Activated CD8-positive, alpha-beta memory T cell treated with anti-CD3 and anti-CD28 coated beads for 4 hours (primary cell): ENCODE results near the gene VASH2.
"Not testable (repeated sequence)": the region's sequence is repeated elsewhere in the genome, so short reads cannot be mapped to it uniquely, and the experiment has no call there.

ENCODE experiments used
- DNase-seq, 2 donors: peaks; one replicate each; pipeline ENCODE4 v3.0.0-alpha.2; 2020; ENCODE audit warnings: low read depth in 2 of 2

The VASH2 gene

GRCh38 chr1:212957546-212957945 is 7.2 kb downstream of the VASH2 start:
- no peak for DNase-seq

DNA sequence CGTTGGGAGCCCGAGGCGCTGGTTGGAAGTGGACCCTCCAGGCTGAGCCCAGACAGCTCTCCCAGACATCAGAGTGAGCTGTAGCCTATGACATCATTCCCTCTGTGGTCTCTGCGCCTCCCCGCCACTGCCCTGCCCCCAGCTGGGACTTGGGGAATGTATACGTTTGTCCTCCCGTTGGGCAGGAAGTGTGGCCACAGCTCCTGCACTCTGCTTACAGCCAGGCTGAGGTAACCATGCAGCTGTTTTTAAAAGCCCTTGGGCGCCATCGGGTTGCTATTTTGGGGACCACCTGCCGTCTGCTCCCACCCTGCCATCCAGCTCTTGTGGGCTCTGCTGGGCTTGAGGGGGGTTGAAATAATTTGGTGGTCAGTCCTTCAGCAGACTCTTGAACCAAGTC is 7.8 kb downstream of the VASH2 start:
- no peak for DNase-seq

GRCh38 chr1:212959266-212960220 is 9.2 kb downstream of the VASH2 start:
- no peak for DNase-seq

DNA sequence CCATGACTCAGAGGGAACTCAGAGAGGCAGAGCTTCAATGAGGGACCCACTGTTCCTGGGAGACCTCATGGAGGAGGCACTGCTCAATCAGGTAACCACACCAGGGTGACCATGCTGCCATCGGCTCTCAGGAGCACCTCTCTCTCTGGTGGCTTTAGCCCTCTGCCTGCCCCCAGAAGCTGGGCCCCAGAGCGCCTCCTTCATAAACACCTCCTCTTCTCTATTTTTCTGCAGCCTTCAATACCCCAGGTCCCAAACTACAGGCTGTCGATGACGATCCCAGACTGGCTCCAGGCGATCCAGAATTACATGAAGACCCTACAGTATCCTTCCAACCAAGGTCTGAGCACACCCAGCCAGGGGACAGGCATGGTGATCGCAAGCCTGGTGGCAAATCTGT is 10.6 kb downstream of the VASH2 start:
- DNase-seq: no peak

DNA sequence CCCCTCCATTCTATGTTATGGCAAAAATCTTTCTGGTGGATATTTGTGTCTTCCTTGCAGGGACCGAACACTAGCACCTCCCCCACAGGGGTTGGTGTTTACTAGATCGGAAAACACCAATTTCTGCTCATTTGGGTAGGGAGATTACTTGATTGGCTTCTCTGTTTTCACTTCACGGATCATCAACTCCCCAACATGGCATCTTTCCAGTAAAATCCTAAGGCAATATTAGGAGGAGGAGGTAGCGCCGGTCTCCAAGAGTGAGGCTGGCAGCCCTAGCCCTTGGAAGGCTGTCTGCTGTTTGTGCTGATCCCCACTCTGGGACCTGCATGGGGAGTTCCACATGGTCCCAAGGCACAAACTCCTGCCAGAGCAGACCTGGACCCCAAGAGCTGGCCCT is 12.2 kb downstream of the VASH2 start:
- DNase-seq: no peak

DNA sequence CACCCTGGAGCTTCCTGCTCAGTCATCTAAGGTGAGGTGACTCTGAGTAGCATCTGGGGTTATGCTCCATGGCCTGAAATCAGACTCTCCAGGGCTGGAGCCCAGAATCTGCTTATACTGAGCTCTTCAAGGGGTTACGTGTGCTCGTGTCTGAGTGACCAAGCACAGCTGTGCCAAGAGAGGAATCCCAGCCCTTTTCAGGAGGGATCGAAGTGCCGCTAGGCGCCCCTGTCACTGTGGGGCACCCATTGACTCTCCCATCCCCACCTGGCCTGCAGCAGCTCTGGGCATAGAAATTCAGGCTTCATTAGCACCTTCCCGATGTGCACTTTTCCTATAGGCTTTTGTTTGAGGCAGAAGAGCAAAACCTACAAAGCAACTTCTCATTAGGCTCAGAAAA is 13.8 kb downstream of the VASH2 start:
- no peak for DNase-seq

DNA sequence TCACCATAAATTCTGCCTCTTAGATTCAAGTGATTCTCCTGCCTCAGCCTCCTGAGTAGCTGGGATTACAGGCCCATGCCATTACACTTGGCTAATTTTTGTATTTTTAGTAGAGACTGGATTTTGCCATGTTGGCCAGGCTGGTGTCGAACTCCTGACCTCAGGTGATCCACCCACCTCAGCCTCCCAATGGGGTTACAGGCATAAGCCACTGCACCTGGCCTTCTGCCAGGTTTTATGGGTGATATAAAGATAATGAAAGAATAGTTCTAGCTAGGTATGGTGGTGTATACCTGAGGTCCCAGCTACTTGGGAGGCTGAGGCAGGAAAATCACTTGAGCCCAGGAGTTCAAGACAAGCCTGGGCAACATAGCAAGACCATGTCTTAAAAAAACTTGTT is 14.7 kb downstream of the VASH2 start:
- DNase-seq: not testable (repeated sequence)

GRCh38 chr1:212966616-212967015 is 16.3 kb downstream of the VASH2 start:
- DNase-seq: no peak

DNA sequence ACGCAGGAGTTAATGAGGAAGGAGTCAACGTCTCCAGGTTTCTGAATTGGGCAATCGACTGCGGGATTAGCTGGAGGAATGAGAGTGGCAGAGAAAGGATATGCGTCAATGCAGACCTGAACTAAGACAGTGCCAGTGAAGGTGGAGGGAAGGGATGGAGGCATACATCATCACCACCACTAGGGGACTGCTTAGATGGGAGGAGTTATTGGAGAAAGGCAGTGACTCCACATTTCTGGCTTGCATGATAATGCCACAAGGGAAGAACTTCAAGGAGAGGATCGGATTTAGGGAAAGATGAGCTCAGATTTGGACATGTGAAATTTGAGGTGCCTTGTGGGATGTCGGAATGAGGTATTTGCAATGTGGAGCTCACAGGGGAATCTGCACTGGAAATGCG is 17.5 kb downstream of the VASH2 start:
- DNase-seq: no peak

GRCh38 chr1:212968368-212968863 is 18.1 kb downstream of the VASH2 start:
- DNase-seq: no peak

GRCh38 chr1:212970085-212970484 is 19.7 kb downstream of the VASH2 start:
- no peak for DNase-seq

DNA sequence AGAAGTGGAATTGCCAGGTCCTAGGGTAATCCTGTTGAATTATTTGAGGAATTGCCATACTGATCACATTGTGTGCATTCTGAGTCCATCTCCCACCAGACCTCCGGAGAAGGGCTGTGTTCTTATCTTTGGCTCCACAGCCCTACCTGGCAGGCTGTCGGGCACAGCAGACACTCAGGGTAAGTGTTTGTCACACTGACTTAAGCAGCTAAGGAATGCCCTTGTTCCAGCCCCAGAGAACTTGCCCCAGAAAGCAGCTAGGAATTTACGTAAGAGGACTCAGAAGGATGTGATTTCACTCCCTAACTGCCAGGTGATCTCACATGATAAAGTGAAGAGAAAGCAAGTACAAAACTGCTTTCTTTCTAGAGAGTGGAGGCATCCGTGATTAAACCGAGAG is 21.0 kb downstream of the VASH2 start:
- no peak for DNase-seq

DNA sequence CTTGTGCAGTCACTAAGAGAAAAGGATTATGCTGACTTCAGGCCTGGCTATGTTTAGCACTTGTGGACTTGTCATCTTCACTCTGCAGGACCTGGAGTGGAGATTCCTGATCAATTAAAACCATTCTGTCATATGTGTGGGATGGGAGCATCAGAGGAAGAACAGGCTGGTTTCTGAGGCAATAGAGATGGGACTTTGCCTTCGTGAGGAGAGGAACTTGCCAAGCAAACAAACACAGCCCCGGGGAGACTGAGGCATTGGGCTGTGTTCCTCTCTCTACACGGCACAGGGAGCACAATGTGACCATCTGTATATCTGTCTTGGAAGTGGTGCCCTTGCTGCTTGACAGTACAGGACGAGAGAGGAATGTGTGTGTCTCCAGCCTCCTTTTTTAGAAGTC is 23.1 kb downstream of the VASH2 start:
- DNase-seq: no peak

DNA sequence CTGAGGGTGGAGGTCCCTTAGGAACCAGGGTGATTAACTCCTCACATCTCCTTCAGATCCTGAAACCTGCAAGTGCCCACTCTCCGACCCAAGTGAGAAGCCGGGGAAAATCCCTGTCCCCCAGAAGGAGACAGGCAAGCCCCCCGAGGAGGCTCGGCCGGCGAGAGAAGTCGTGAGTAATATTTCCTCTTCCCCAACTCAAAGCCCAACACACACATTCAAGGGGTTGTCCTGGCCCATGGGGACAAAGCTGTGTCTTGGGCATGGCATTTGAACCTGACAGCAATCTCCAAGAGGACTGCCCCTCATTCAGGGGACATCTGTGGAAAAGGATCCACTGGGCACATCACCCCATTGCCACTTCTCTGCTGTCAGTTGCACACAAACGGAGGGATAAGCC is 23.6 kb downstream of the VASH2 start:
- DNase-seq: no peak

DNA sequence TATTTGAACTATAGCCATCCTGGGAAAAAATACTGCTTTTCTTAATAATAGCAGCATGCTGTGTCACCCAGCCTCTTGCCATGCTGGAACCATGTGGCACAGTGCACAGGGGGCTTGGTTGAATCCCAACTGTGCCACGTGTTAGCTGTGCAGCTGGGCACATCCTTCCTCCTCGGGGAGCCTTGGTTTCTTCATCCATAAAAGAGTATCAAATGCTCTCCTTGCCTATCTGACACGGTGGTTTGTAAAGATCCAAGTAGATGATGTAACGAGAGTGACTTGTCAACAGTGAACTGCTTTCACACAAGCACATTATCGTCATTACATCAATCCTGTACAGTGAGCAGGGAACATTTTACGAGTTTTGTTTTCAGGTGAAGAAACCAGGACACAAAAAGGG is 24.4 kb downstream of the VASH2 start:
- no peak for DNase-seq

DNA sequence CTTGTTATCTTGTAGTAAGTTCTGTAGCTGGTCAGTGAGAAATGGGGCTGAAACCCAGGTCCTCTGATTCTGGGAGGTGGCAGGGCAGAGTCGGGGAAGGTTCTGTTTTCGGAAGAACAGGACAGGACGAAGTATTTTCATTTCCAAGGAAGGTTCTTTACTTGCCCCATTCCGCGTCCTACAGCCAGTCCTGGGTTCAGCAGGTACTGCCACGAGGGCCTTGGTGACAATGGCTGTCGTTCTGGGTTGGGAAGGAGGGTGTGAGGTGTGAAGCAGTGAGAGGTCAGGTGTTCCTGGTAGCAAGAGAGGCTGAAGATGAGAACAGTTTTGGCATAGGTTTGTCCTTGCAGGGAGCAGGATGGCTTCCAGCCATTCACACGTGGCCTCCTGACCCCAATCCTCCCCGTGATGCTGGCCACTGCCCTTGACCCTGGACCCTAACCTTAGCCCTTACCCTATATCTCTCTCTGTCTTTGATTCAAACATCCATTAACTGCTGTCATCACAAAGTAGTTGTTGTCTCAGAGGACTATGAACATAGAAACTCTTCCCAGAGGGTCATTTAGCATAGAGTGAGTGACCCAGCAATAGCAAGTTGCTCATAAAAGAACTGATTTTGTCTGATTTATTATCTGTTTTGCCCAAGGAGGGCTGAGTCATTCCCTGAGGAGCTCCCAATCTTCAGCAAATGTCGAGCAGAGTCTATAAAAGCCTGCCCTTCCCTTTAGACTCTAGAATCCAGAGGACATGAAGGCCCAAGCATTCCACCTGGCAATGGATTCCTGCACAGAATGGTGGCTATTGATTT is 25.0 kb downstream of the VASH2 start:
- DNase-seq: no peak

GRCh38 chr1:212976586-212976985 is 26.2 kb downstream of the VASH2 start:
- no peak for DNase-seq

GRCh38 chr1:212977781-212978645 is 27.7 kb downstream of the VASH2 start:
- no peak for DNase-seq

GRCh38 chr1:212979340-212980122 is 29.2 kb downstream of the VASH2 start:
- no peak for DNase-seq

- no peak for DNase-seq
These were observed 29.9 kb downstream of the VASH2 start for GRCh38 chr1:212980123-212980785.
